ENCODE results near the gene ATP1A4. TPM values are rescaled to one million over a fixed set of nuclear protein-coding genes. Genes with fewer than 3 reads are reported as not detected.
"Not testable (repeated sequence)": the region's sequence is repeated elsewhere in the genome, so short reads cannot be mapped to it uniquely, and the experiment has no call there.

Gene ATP1A4
- polyA plus RNA-seq, result not detected

DNA sequence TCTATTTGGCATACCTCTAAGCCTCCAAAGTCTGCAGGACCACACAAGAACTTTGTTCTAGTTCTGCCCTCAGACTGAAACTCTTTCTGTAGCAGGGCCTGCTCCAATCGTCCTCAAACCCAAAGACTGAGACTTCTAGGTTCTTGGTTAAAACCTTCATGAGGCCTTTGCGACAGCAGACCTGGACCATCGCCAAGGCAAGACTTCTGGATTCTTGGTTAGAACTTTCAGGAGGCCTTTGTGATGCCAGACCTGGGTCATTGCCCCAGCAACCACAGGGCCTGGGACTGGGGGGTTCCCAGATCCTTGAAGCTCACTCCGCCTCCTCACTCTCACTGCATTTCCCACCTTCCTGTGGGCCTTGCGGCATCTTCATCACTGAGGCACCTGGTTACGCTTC, at the start of gene ATP1A4:
Gene ATP1A4 (plus strand): TSS at position 301 of the 400 bp plus-strand sequence. CDS start 438 bp downstream, outside the sequence.
- Mint-ChIP-seq H3K4me1 (peaks cover 0 to 1% (median 0%) of the 10 kb centered on the region in 3 donors), H3K27me3 (peaks cover 2% of the 10 kb centered on the region), H3K27ac (no peak within 1 kb of the TSS), H3K4me3 (no peak within 1 kb of the TSS), H3K9me3 (peaks cover 0 to 1% (median 0%) of the 10 kb centered on the region in 3 donors), H3K36me3 (peaks cover 2% of the 10 kb centered on the region)

- Mint-ChIP-seq H3K27me3 (no peaks in the 10 kb centered on the region), H3K9me3 (no peaks in the 10 kb centered on the region), H3K36me3 (no peaks in the 10 kb centered on the region), H3K4me1 (peaks cover 14 to 23% (median 20%) of the 10 kb centered on the region in 3 donors), H3K27ac (peak overlapping the region in 1 of 3 donors; percentile 96), H3K4me3 (peak overlapping the region in 1 of 4 donors; percentile 56)
Measured at GRCh38 chr1:160101717-160102522, 49.5 kb upstream of the ATP1A4 start.

DNA sequence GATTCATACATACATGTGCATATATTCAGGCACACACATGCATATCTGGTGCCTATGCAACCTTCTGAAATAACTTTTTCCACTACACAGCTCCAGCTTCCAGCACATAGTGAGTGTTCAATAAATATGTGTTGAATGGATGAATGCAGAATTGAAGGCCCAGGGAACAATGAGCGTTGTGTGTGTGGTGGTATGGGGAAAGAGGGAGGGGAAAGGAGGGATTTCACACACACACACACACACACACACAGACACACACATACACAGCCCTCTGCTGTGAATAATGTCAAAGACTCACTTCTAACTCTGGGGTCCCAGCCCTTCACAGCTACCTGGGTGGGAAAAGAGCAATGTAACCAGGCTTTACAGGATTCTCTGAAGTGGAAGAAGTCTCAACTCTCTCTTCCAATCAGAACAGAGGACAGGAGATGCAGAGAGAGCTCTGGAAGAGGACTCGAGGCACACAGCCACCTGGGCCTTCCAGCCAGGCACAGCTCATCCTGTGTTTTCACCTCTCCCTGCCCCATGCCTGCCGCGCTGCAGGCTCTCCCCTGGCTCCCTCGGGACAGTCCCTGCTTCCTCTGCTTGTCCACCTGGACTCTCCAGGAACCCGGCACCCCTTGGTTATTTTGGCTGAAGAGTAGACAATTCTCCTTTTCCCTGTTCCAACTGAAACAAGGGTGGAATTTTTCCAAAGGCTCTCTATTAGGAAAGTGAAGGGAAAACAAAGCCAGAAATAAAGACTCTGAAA, 47.6 kb upstream of the ATP1A4 start:
- no peaks in the 10 kb centered on the region for H3K36me3 Mint-ChIP-seq
- peak overlapping the region in 2 of 3 donors; percentile 75 to 77 for H3K27ac Mint-ChIP-seq
- no peak overlapping the region for H3K4me3 Mint-ChIP-seq
- H3K9me3 Mint-ChIP-seq, result no peaks in the 10 kb centered on the region
- peaks cover 1% of the 10 kb centered on the region for H3K27me3 Mint-ChIP-seq
- H3K4me1 Mint-ChIP-seq, result peaks cover 7 to 14% (median 14%) of the 10 kb centered on the region in 3 donors

- H3K27ac Mint-ChIP-seq, result no peak overlapping the region
- no peaks in the 10 kb centered on the region for H3K9me3 Mint-ChIP-seq
- H3K27me3 Mint-ChIP-seq, result peaks cover 4% of the 10 kb centered on the region
Measured at GRCh38 chr1:160104486-160104885, 46.9 kb upstream of the ATP1A4 start.

DNA sequence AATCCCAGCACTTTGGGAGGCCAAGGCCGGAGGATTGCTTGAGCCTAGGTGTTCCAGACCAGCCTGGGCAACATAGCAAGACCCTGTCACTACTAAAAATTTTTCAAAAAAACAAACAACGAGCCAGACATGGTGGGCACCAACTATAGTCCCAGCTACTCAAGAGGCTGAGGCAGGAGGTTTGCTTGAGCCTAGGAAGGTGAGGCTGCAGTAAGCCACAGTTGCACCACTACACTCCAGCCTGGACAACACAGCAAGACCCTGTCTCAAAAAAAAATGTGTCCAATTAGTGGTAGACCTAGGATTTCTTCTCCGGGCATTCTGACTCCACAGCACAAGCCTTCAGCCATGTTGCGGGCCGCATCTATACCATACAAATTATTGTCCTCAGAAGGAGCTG, 46.2 kb upstream of the ATP1A4 start:
- peaks cover 0 to 11% (median 11%) of the 10 kb centered on the region in 3 donors for H3K4me1 Mint-ChIP-seq
- no peaks in the 10 kb centered on the region for H3K9me3 Mint-ChIP-seq
- H3K36me3 Mint-ChIP-seq, result no peaks in the 10 kb centered on the region
- no peak overlapping the region for H3K4me3 Mint-ChIP-seq
- H3K27me3 Mint-ChIP-seq, result peaks cover 8% of the 10 kb centered on the region
- H3K27ac Mint-ChIP-seq, result no peak overlapping the region

More at GRCh38 chr1:160104486-160104885, 46.9 kb upstream of the ATP1A4 start:
- peaks cover 1 to 14% (median 13%) of the 10 kb centered on the region in 3 donors for H3K4me1 Mint-ChIP-seq
- H3K4me3 Mint-ChIP-seq, result no peak overlapping the region
- no peaks in the 10 kb centered on the region for H3K36me3 Mint-ChIP-seq

DNA sequence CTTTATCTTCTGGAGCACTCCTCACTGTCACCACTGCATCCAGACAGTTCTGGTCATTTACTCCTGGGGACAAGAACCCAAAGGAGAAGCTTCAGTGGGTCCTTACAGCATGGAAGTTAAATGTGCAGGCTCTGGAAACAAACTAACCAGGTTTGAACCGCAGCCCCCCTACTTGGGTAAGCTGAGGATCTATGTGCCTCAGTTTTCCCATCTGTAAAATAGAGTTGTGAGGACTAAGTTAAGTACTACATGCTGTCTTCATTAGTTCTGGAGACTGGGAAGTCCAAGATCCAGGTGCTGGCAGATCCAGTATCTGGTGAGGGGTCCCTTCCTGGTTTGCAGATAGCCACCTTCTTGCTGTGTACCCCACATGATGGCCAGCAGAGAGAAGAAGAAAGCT, 43.9 kb upstream of the ATP1A4 start:
- H3K4me3 Mint-ChIP-seq, result no peak overlapping the region
- H3K36me3 Mint-ChIP-seq, result no peaks in the 10 kb centered on the region
- H3K9me3 Mint-ChIP-seq, result no peaks in the 10 kb centered on the region
- peaks cover 0 to 4% (median 3%) of the 10 kb centered on the region in 3 donors for H3K4me1 Mint-ChIP-seq
- no peak overlapping the region for H3K27ac Mint-ChIP-seq
- peaks cover 9% of the 10 kb centered on the region for H3K27me3 Mint-ChIP-seq

DNA sequence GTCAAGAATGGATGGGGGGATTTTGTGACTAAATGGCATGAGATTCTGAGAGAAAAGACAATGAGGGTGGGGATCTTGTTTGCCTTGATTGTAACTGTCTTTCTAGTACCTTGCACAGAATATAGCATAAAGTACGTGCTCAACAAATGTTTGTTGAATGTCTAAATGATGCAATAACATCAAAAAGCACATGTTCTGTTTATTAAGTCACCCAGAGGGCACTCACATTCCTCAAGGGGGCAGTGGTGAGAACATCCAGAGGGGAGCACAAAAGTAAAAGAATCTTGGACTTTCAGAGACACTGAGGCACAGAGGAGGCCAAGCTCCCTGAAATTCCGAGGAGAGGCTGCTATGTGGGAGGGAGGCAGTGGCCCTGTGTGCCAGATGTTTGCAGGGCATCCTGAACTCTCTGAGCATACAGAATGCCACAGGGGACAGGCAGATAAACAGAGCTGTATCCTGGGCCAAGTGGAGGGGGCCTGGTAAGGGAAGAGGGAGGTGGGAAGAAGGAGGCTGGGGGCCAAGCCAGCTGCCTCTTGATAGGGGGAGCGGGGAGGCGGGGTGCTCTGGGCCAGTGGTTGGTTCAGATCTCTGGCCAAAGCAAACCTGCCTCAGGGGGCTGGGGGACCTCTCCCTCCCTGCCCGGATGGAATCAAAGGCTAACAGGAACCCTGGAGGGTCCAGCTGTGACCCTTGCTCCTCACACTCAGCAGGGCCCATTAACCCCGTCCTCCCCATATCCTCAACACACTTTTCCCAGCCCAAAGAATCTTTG, 42.3 kb upstream of the ATP1A4 start:
- Mint-ChIP-seq H3K27me3 (peaks cover 12% of the 10 kb centered on the region), H3K9me3 (no peaks in the 10 kb centered on the region), H3K4me1 (peaks cover 0 to 4% (median 3%) of the 10 kb centered on the region in 3 donors), H3K36me3 (no peaks in the 10 kb centered on the region), H3K4me3 (no peak overlapping the region), H3K27ac (no peak overlapping the region)

DNA sequence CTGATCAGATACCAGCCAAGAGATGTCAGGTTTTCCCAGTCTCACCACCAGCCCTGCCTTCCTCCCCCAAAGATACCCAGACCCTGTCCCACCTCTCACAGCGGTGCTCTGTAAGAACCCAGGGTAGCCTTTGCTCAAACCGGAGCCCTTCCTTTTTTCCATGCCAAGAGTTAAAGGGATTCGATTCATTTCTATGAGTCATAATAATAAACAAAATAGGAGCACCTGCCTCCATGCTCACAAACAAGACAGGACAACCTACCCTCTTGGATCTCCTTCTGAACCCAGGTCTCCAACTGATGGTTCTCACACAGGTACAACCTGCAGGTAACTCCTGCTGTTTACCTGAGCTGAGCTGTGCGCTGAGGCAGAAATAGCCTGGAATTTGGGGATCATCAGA, 41.7 kb upstream of the ATP1A4 start:
- peaks cover 13% of the 10 kb centered on the region for H3K27me3 Mint-ChIP-seq
- H3K9me3 Mint-ChIP-seq, result no peaks in the 10 kb centered on the region
- H3K36me3 Mint-ChIP-seq, result no peaks in the 10 kb centered on the region
- no peak overlapping the region for H3K4me3 Mint-ChIP-seq
- no peak overlapping the region for H3K27ac Mint-ChIP-seq
- peaks cover 0 to 4% (median 3%) of the 10 kb centered on the region in 3 donors for H3K4me1 Mint-ChIP-seq

DNA sequence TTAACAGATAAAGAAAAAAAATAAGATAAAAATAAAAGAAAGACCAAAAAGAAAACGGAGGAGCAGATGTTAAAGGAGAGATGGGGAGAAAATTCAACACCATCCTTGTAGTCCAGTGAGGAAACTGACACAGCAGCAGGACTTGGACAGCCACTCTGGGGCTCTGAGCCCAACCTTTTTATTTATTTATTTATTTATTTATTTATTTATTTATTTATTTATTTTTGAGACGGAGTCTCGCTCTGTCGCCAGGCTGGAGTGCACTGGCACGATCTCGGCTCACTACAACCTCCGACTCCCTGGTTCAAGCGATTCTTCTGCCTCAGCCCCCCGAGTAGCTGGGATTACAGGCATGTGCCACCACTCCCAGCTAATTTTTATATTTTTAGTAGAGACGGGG, 39.9 kb upstream of the ATP1A4 start:
- not testable (repeated sequence) for H3K4me1 Mint-ChIP-seq

DNA sequence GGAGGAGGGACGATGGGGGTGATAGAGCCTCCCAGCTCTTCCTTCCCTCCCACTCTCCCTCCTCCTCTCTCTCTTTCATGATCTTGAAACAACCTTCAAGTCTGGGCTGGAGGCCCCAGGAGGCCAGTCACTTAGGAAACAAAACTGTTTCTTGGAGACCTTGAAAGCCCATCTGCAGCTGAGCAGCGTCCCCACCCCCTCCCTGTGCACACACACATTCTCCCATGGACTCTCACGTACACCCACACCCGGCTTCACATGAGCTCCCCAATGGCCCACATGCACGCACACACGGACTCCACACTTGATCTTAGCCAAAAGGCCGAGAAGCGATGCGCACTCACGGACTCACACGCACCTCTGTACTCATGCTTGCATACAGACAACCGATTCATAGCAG, 39.0 kb upstream of the ATP1A4 start:
- Mint-ChIP-seq H3K27ac (peak overlapping the region in 1 of 3 donors; percentile 12), H3K4me3 (no peak overlapping the region), H3K27me3 (peaks cover 22% of the 10 kb centered on the region), H3K36me3 (no peaks in the 10 kb centered on the region), H3K9me3 (no peaks in the 10 kb centered on the region), H3K4me1 (peaks cover 0 to 3% (median 0%) of the 10 kb centered on the region in 3 donors)

More for the DNA sequence above, 39.9 kb upstream of the ATP1A4 start:
- H3K4me3 Mint-ChIP-seq, H3K27ac Mint-ChIP-seq, H3K36me3 Mint-ChIP-seq, H3K9me3 Mint-ChIP-seq: not testable (repeated sequence)
- H3K27me3 Mint-ChIP-seq, result peaks cover 15% of the 10 kb centered on the region

- Mint-ChIP-seq H3K4me3 (no peak overlapping the region), H3K4me1 (peaks cover 0 to 4% (median 0%) of the 10 kb centered on the region in 3 donors), H3K27me3 (peaks cover 23% of the 10 kb centered on the region), H3K36me3 (no peaks in the 10 kb centered on the region), H3K9me3 (no peaks in the 10 kb centered on the region), H3K27ac (no peak overlapping the region)
Measured at GRCh38 chr1:160113407-160113806, 38.0 kb upstream of the ATP1A4 start.

GRCh38 chr1:160114085-160114484, 37.3 kb upstream of the ATP1A4 start:
- H3K9me3 Mint-ChIP-seq, result no peaks in the 10 kb centered on the region
- peaks cover 0 to 1% (median 0%) of the 10 kb centered on the region in 3 donors for H3K4me1 Mint-ChIP-seq
- no peak overlapping the region for H3K4me3 Mint-ChIP-seq
- H3K27me3 Mint-ChIP-seq, result peaks cover 21% of the 10 kb centered on the region
- no peaks in the 10 kb centered on the region for H3K36me3 Mint-ChIP-seq
- H3K27ac Mint-ChIP-seq, result no peak overlapping the region

GRCh38 chr1:160115545-160116282, 35.7 kb upstream of the ATP1A4 start, which contains the start of gene ATP1A2:
ATP1A2 (plus strand) TSS chr1:160115759; CDS start chr1:160115862, 103 bp downstream.
- H3K9me3 Mint-ChIP-seq, result no peaks in the 10 kb centered on the region
- H3K36me3 Mint-ChIP-seq, result no peaks in the 10 kb centered on the region
- peaks cover 15% of the 10 kb centered on the region for H3K27me3 Mint-ChIP-seq
- no peak within 1 kb of the TSS for H3K27ac Mint-ChIP-seq
- H3K4me1 Mint-ChIP-seq, result peaks cover 0 to 1% (median 0%) of the 10 kb centered on the region in 3 donors
- H3K4me3 Mint-ChIP-seq, result no peak within 1 kb of the TSS
